ENCODE results near the gene PEX26.
A peak's percentile ranks its signal among the peaks of the same experiment; 100 is the strongest.
"Not testable (repeated sequence)": the region's sequence is repeated elsewhere in the genome, so short reads cannot be mapped to it uniquely, and the experiment has no call there.

Gene PEX26

GRCh38 chr22:18096823-18097222 is 19.0 kb downstream of the PEX26 start:
- DNase-seq (ENCODE audit: low spot score): no peak

GRCh38 chr22:18100781-18101180 is 23.0 kb downstream of the PEX26 start:
- no peak for DNase-seq (ENCODE audit: low spot score)

GRCh38 chr22:18101536-18101935 is 23.7 kb downstream of the PEX26 start:
- DNase-seq (ENCODE audit: low spot score): no peak

GRCh38 chr22:18103527-18104269 is 25.9 kb downstream of the PEX26 start:
- DNase-seq (ENCODE audit: low spot score): no peak

GRCh38 chr22:18104566-18104965 is 26.8 kb downstream of the PEX26 start:
- peak; percentile 63 for DNase-seq (ENCODE audit: low spot score)

- not testable (repeated sequence) for DNase-seq (ENCODE audit: low spot score)
These were observed 28.2 kb downstream of the PEX26 start for GRCh38 chr22:18105981-18106380.

- DNase-seq (ENCODE audit: low spot score): not testable (repeated sequence)
These were observed 29.0 kb downstream of the PEX26 start for GRCh38 chr22:18106550-18107341.

- no peak for DNase-seq (ENCODE audit: low spot score)
These were observed 30.4 kb downstream of the PEX26 start for GRCh38 chr22:18108187-18108586.

GRCh38 chr22:18109410-18110193 is 31.8 kb downstream of the PEX26 start:
- DNase-seq (ENCODE audit: low spot score): no peak

GRCh38 chr22:18110194-18110953 is 32.6 kb downstream of the PEX26 start, which contains the start of gene TUBA8:
Gene TUBA8 (plus strand): TSS chr22:18110809. CDS start chr22:18110866, 57 bp downstream.
- no peak for DNase-seq (ENCODE audit: low spot score)

GRCh38 chr22:18110954-18111758 is 33.4 kb downstream of the PEX26 start:
- no peak for DNase-seq (ENCODE audit: low spot score)

GRCh38 chr22:18111759-18112330 is 34.1 kb downstream of the PEX26 start:
- DNase-seq (ENCODE audit: low spot score): no peak

GRCh38 chr22:18112440-18112839 is 34.6 kb downstream of the PEX26 start:
- no peak for DNase-seq (ENCODE audit: low spot score)

GRCh38 chr22:18113680-18114394 is 36.0 kb downstream of the PEX26 start:
- DNase-seq (ENCODE audit: low spot score): no peak

- DNase-seq (ENCODE audit: low spot score): no peak
These were observed 36.7 kb downstream of the PEX26 start for GRCh38 chr22:18114495-18114894.

GRCh38 chr22:18114976-18115652 is 37.3 kb downstream of the PEX26 start:
- DNase-seq (ENCODE audit: low spot score): no peak

GRCh38 chr22:18115906-18116371 is 38.1 kb downstream of the PEX26 start:
- DNase-seq (ENCODE audit: low spot score): no peak

- no peak for DNase-seq (ENCODE audit: low spot score)
These were observed 38.8 kb downstream of the PEX26 start for GRCh38 chr22:18116634-18117033.

GRCh38 chr22:18118345-18118915 is 40.6 kb downstream of the PEX26 start:
- no peak for DNase-seq (ENCODE audit: low spot score)
